HG03108 (cell line): ENCODE results near the gene SOCS2.

Experiments
- ATAC-seq: cut with Tn5 transposase; IDR thresholded peaks from one replicate; pipeline ENCODE4 v1.9.1; 2021; ENCODE audit warnings: moderate library complexity; ENCODE audit not compliant: unreplicated experiment

The SOCS2 gene

GRCh38 chr12:93565760-93566159 lies 6.7 kb upstream of the SOCS2 start:
- ATAC-seq, result no peak

- no peak for ATAC-seq
These were observed 5.3 kb upstream of the SOCS2 start for GRCh38 chr12:93567174-93567573.

DNA sequence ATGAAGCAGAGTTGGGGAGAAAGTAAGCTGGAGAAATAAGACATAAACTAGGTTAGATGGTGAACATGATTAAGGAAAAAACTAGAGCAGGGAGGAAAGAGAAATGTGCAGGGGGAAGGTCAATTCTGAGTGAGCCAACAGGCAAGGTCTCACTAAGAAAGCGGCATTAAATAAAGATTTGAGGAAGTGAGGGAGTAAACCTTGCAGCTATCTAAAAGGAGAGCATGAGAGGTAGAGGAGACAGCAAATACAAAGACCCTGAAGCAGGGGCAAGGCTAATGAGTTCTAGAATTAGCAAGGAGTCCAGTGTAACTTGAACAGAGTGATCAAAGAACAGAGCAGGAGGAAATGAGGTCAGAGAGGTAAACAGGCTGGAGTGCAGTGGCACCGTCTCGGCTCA lies 4.4 kb upstream of the SOCS2 start:
- ATAC-seq, result no peak

GRCh38 chr12:93569301-93569655 lies 3.2 kb upstream of the SOCS2 start:
- ATAC-seq, result no peak

- ATAC-seq, result peak; percentile 32
These were observed 2.6 kb upstream of the SOCS2 start for GRCh38 chr12:93569656-93570551.

- peak; percentile 37 for ATAC-seq
These were observed 1.7 kb upstream of the SOCS2 start for GRCh38 chr12:93570552-93571364.

DNA sequence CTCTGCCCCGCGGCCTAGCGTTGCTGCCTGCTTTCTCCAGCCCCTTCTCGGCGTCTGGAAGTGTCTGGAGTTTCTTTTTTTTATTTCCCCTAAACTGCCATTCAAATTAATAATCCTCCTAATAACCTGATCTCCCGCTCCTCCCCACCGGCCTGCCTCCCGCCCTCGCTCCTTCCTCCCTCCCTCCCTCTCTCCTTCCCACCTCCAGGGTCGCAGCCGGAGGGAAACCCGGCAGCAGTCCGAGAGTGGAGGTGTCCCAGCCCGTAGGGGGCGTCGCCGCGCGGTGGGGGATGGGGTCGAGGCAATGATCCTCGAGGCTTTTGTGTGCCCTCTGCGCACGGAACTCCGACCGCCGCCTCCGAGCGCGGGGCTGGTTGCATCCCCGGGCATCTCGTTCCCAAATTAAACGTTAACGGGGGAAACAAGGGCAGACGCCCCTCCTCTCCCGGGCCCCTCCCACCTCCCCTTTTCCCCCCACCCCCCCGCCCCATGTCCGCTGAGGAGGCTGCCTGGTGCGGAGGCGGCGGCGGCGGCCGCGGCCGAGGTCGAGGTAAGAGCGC lies 1.0 kb upstream of the SOCS2 start:
- ATAC-seq, result no peak

DNA sequence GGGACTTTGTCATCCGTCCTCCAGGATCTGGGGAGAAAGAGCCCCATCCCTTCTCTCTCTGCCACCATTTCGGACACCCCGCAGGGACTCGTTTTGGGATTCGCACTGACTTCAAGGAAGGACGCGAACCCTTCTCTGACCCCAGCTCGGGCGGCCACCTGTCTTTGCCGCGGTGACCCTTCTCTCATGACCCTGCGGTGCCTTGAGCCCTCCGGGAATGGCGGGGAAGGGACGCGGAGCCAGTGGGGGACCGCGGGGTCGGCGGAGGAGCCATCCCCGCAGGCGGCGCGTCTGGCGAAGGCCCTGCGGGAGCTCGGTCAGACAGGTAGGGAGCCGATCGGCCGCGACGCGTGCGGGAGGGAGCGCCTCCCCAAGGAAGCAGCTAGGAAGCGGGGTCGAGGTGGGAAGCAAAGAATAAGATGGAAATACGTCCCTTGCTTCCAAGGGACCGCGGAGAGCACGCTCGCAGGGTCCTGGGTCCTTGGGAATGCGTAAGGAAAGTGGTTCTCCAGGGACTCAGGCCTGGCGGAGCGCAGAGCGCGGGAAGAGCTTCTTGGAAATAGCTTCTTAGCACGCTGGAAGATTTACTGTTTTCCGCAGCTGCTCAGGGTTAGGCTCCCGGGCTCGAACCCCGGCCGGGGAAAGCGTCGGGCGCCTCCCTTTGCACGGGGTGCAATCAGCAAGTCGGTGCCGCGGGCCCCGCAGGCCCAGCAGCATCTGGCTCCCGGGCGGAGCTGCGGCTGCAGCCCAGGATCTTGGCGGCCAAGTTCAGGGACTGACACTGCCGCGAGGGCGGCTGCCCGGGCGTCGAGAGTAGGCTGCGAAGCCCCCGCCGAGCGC lies 457 bp downstream of the SOCS2 start:
- ATAC-seq, result no peak

- no peak for ATAC-seq
These were observed 1.2 kb downstream of the SOCS2 start for GRCh38 chr12:93573552-93574223.

- no peak for ATAC-seq
These were observed 4.7 kb downstream of the SOCS2 start for GRCh38 chr12:93577222-93577621.

- ATAC-seq, result no peak
These were observed 5.7 kb downstream of the SOCS2 start for GRCh38 chr12:93578221-93578620.

- no peak for ATAC-seq
These were observed 8.2 kb downstream of the SOCS2 start for GRCh38 chr12:93580682-93581081.

DNA sequence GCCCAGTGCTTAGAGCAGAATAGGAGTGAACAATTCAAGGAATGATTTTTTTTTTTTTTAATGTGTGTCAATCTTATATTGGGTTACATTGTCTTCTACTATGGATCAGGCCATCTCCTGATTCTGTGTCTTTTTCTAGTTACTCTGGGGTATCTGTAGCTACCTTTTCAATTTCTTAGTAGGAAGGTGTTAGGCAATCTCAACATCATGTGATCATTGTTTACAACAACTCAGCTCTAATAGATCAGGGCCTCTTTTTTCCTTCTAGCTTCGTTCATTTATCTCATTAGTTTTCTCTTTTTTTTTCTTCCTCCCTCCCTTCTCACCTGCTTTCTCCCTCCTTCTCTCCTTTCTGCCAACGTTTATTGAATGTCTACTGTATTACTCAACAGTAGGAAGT lies 8.9 kb downstream of the SOCS2 start:
- no peak for ATAC-seq

GRCh38 chr12:93582351-93582750 lies 9.9 kb downstream of the SOCS2 start:
- no peak for ATAC-seq

DNA sequence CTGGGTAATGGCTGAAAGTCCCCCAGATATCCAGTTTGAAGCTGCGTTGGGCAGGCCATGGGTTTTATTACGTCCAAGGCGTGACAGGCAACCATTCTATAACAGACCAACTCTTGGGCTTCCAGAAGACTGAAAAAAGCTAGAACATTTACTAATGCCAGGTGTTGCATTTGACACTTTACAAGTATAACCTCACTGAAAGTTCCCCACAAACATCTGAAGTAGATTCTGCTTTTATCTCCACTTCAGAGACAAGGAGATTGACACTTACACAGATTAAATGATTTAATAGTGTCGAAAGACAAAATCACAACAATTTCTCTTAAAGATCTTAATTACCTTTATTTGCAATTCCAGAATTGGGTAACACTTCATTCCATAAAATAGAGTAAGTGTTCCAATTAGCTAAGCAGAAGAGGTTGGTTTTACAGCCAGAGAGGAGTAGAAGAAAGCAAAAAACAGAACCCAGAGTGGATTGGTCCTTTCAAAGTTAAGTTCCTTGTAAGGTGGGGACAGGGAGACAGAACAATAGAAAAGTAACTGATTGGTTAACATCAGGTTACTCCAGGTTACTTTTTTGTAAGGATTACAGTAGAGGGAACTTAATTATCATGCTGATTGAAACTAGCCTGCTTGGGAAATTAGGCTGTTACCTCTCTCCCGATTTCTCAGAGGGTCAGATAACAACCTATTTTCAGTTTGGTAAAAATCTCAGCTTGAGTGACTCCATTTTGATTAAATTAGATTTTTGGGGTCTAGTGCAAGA lies 11.3 kb downstream of the SOCS2 start:
- no peak for ATAC-seq

GRCh38 chr12:93585247-93585646 lies 12.8 kb downstream of the SOCS2 start:
- no peak for ATAC-seq

DNA sequence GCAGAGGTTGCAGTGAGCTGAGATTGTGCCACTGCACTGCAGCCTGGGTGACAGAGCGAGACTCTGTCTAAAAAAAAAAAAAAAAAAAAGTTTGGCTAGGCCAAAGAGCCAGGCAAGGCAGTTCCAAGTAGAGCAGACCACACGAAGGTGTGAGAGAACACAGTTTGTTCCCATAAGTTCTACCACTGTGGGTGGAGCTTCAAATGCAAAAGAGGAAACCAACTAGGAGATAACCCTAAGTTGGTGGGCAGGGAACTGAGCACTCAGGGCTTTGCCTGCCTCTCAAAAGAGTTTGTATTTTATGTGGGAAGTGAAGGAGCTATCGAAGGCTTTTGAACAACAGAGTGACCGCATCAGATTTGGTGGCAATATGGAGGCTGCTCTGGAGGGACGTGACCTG lies 15.1 kb downstream of the SOCS2 start:
- no peak for ATAC-seq

DNA sequence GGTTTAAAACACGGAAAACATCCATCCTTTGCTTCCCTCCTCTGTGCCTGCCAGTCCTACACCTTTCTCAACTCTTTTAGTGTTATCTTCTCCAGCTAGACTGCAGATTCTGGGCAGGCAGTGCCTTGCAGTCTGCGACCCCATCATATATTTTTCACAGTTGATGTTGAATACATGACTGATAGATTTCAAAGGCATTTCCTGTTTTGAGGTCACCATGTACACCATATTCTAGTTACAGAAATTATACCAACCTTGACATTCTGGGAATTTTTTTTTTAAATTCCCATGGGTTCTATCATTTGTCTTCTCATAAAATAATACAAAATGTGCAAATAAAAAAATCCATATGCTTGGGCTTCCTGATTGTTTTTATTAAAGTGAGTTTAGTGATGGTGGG lies 16.6 kb downstream of the SOCS2 start:
- no peak for ATAC-seq

- peak; percentile 63 for ATAC-seq
These were observed 18.8 kb downstream of the SOCS2 start for GRCh38 chr12:93591137-93591868.
